Measurements from ENCODE around the gene PABPC1L.

GRCh38 chr20:44886828-44887227, 23.0 kb upstream of the PABPC1L start:
- TF ChIP-seq, protein P1, sequence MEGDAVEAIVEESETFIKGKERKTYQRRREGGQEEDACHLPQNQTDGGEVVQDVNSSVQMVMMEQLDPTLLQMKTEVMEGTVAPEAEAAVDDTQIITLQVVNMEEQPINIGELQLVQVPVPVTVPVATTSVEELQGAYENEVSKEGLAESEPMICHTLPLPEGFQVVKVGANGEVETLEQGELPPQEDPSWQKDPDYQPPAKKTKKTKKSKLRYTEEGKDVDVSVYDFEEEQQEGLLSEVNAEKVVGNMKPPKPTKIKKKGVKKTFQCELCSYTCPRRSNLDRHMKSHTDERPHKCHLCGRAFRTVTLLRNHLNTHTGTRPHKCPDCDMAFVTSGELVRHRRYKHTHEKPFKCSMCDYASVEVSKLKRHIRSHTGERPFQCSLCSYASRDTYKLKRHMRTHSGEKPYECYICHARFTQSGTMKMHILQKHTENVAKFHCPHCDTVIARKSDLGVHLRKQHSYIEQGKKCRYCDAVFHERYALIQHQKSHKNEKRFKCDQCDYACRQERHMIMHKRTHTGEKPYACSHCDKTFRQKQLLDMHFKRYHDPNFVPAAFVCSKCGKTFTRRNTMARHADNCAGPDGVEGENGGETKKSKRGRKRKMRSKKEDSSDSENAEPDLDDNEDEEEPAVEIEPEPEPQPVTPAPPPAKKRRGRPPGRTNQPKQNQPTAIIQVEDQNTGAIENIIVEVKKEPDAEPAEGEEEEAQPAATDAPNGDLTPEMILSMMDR (IDR thresholded peaks at IDR 0.05) = no peak
- TF ChIP-seq POLR2A (IDR thresholded peaks at IDR 0.05) = no peak

Data from sigmoid colon (tissue), 3 donors.